ENCODE measurements around the gene C16orf74.

The C16orf74 gene

DNA sequence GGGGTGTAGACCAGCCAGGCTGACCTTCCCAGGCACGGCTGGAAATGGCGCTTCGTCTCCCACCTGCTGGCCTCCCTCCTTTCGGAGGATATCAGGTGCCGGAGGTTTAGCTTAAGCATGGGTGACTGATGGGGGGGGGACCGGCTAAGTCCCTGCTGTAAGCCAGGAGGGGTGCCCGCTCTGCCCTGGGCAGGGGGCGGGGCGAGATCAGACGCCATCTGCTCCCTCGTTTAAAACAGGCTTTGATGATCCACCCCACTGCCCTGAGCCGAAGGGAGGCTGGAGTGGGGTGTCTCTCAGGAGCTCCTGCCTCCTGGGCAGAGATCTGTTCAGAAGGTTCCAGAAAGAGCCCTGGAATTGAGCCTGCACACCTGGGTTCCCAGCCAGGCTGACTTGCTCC, 26.0 kb downstream of the C16orf74 start:
- Histone ChIP-seq H2AK5ac (ENCODE audit: low read depth, low read length) (no peak overlapping the region), H3K18ac (ENCODE audit: low read length) (no peak overlapping the region), H2BK120ac (ENCODE audit: low read depth, low read length) (peak overlapping the region; percentile 29), H3K79me1 (ENCODE audit: low read depth, low read length) (no peaks in the 10 kb centered on the region), H2BK5ac (ENCODE audit: low read length) (no peak overlapping the region), H2AFZ (ENCODE audit: low read length) (no peak overlapping the region), H4K8ac (ENCODE audit: low read depth, low read length) (no peak overlapping the region), H3K14ac (ENCODE audit: low read length) (no peak overlapping the region), H3K9ac (ENCODE audit: low read depth, low read length, poor library complexity) (no peak overlapping the region), H3K9me3 (replicated peaks in 1 of 2; ENCODE audit: control insufficient read depth in 2 of 2, insufficient read depth in 1 of 2, low read depth in 1 of 2, low read length in 2 of 2) (no peaks in the 10 kb centered on the region), H3K23ac (ENCODE audit: low read depth, low read length, poor library complexity) (no peak overlapping the region), H3K4me1 (ENCODE audit: control insufficient read depth in 2 of 2, insufficient read depth in 1 of 2, low read depth in 1 of 2, low read length in 2 of 2) (peaks cover 12 to 14% of the 10 kb centered on the region in 2 donors), H2BK15ac (ENCODE audit: low read length) (no peak overlapping the region), H3K27ac (replicated peaks; ENCODE audit: low read length) (no peak overlapping the region), H3K4me2 (ENCODE audit: insufficient read depth, low read length, poor library complexity, severe bottlenecking) (no peak overlapping the region), H4K91ac (ENCODE audit: low read depth, low read length, poor library complexity) (no peak overlapping the region), H3K27me3 (ENCODE audit: control insufficient read depth in 3 of 3, insufficient read depth in 3 of 3, low read depth in 1 of 3, low read length in 3 of 3) (no peaks in the 10 kb centered on the region), H3K36me3 (replicated peaks in 1 of 2; ENCODE audit: control insufficient read depth in 2 of 2, insufficient read depth in 2 of 2, low read length in 2 of 2) (no peaks in the 10 kb centered on the region), H3K4me3 (ENCODE audit: low read length in 2 of 2) (no peak overlapping the region), H3K4ac (ENCODE audit: low read length) (no peak overlapping the region), H2BK12ac (ENCODE audit: low read length) (no peak overlapping the region)
- no CpG with 5 or more reads among the region's 12 CpGs for WGBS, 2 donors (ENCODE audit: extremely low coverage in 2 of 2, insufficient read length in 2 of 2, insufficient replicate concordance in 1 of 2)
- DNase-seq (ENCODE audit: low spot score): no peak

DNA sequence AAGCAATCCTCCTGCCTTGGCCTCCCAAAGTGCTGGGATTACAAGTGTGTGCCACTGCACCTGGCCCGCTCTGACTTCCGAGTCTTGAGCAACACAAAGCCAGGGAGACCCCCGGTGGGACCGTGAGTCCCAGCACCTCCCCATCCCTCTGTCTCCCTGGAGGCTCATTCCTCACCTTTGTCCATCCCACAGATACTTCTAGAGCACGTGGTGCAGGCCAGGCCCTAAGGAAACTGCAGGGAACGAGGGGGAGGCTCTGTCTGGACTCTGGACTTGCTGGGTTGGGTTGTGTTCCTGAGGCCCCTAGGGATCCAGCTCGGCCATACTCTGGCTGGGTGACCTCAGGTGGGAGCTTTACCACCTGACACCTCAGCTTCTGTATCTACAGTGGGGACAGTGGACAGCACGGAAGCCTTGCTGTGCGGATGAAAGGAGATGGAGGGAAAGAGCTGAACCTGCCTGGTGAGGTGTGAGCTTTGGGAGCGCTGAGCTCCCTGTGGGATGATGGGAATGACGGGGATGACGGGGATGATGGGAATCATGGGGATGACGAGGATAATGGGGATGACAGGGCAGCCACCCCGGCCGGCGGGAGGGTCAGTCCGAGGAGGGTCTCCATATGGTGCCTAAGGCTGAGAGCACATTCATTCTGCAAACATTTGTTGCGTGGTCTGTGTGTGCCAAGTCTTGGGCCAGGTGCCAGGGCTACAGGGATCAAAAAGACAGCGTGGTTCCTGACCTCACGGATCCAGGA, 26.6 kb downstream of the C16orf74 start:
- DNase-seq (ENCODE audit: low spot score): no peak
- Histone ChIP-seq H3K4me3 (ENCODE audit: low read length in 2 of 2) (no peak overlapping the region), H3K4ac (ENCODE audit: low read length) (no peak overlapping the region), H3K4me2 (ENCODE audit: insufficient read depth, low read length, poor library complexity, severe bottlenecking) (no peak overlapping the region), H2AFZ (ENCODE audit: low read length) (no peak overlapping the region), H3K27me3 (ENCODE audit: control insufficient read depth in 3 of 3, insufficient read depth in 3 of 3, low read depth in 1 of 3, low read length in 3 of 3) (no peaks in the 10 kb centered on the region), H3K4me1 (ENCODE audit: control insufficient read depth in 2 of 2, insufficient read depth in 1 of 2, low read depth in 1 of 2, low read length in 2 of 2) (peaks cover 12 to 14% of the 10 kb centered on the region in 2 donors), H3K9me3 (replicated peaks in 1 of 2; ENCODE audit: control insufficient read depth in 2 of 2, insufficient read depth in 1 of 2, low read depth in 1 of 2, low read length in 2 of 2) (no peaks in the 10 kb centered on the region), H2AK5ac (ENCODE audit: low read depth, low read length) (peak overlapping the region; percentile 16), H3K27ac (replicated peaks; ENCODE audit: low read length) (no peak overlapping the region), H4K8ac (ENCODE audit: low read depth, low read length) (no peak overlapping the region), H3K14ac (ENCODE audit: low read length) (no peak overlapping the region), H3K23ac (ENCODE audit: low read depth, low read length, poor library complexity) (no peak overlapping the region), H2BK120ac (ENCODE audit: low read depth, low read length) (no peak overlapping the region), H2BK15ac (ENCODE audit: low read length) (no peak overlapping the region), H3K18ac (ENCODE audit: low read length) (no peak overlapping the region), H4K91ac (ENCODE audit: low read depth, low read length, poor library complexity) (no peak overlapping the region), H2BK12ac (ENCODE audit: low read length) (no peak overlapping the region), H2BK5ac (ENCODE audit: low read length) (peak overlapping the region; percentile 10), H3K79me1 (ENCODE audit: low read depth, low read length) (no peaks in the 10 kb centered on the region), H3K9ac (ENCODE audit: low read depth, low read length, poor library complexity) (no peak overlapping the region), H3K36me3 (replicated peaks in 1 of 2; ENCODE audit: control insufficient read depth in 2 of 2, insufficient read depth in 2 of 2, low read length in 2 of 2) (no peaks in the 10 kb centered on the region)
- no CpG with 5 or more reads among the region's 20 CpGs for WGBS, 2 donors (ENCODE audit: extremely low coverage in 2 of 2, insufficient read length in 2 of 2, insufficient replicate concordance in 1 of 2)

DNA sequence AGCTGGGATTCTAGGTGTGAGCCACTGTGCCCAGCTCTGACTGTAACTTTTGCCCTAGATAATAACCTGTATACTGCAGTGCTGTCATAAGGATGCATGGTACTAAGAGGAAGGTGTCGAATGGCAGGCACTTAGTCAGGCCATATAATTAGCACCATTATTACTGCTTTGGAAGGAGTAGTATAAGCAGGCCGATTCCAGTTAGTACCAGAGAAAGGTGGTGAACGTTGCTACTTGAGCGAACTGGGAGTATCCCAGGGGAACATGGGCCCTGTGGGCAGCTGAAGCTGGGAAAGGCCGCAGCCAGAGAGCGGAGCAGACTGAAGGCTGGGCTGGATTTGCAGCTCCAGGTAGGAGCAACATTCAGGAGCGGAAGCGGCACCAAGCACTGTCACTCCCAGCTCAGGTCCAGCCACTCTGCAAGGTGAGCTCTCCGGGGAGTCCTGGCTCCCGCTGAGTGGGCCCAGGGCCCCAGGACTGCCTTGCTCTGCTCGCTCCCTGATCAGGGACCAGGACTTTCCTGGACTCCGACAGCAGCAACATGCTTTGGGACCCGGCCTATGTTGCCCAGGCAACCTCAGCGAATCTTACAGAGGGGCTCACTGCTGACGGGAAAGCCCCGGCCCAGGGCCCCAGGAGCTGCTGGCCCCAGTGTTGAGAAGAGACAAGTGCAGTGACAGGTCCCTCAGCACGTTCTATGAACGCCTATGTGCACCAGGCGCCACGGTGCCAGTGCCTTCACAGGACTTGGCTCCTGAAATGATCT, 28.6 kb downstream of the C16orf74 start:
- Histone ChIP-seq H2BK15ac (ENCODE audit: low read length) (peak overlapping the region; percentile 6), H2BK5ac (ENCODE audit: low read length) (no peak overlapping the region), H3K18ac (ENCODE audit: low read length) (peak overlapping the region; percentile 81), H3K4me1 (ENCODE audit: control insufficient read depth in 2 of 2, insufficient read depth in 1 of 2, low read depth in 1 of 2, low read length in 2 of 2) (peaks cover 10 to 19% of the 10 kb centered on the region in 2 donors), H4K8ac (ENCODE audit: low read depth, low read length) (no peak overlapping the region), H3K9me3 (replicated peaks in 1 of 2; ENCODE audit: control insufficient read depth in 2 of 2, insufficient read depth in 1 of 2, low read depth in 1 of 2, low read length in 2 of 2) (no peaks in the 10 kb centered on the region), H2AK5ac (ENCODE audit: low read depth, low read length) (no peak overlapping the region), H3K27ac (replicated peaks; ENCODE audit: low read length) (no peak overlapping the region), H3K14ac (ENCODE audit: low read length) (no peak overlapping the region), H3K79me1 (ENCODE audit: low read depth, low read length) (no peaks in the 10 kb centered on the region), H2AFZ (ENCODE audit: low read length) (peak overlapping the region; percentile 58), H3K36me3 (replicated peaks in 1 of 2; ENCODE audit: control insufficient read depth in 2 of 2, insufficient read depth in 2 of 2, low read length in 2 of 2) (no peaks in the 10 kb centered on the region), H3K4ac (ENCODE audit: low read length) (no peak overlapping the region), H2BK12ac (ENCODE audit: low read length) (no peak overlapping the region), H4K91ac (ENCODE audit: low read depth, low read length, poor library complexity) (no peak overlapping the region), H3K4me2 (ENCODE audit: insufficient read depth, low read length, poor library complexity, severe bottlenecking) (no peak overlapping the region), H3K9ac (ENCODE audit: low read depth, low read length, poor library complexity) (no peak overlapping the region), H2BK120ac (ENCODE audit: low read depth, low read length) (no peak overlapping the region), H3K4me3 (ENCODE audit: low read length in 2 of 2) (peak overlapping the region in 1 of 2 donors; percentile 13), H3K27me3 (ENCODE audit: control insufficient read depth in 3 of 3, insufficient read depth in 3 of 3, low read depth in 1 of 3, low read length in 3 of 3) (no peaks in the 10 kb centered on the region), H3K23ac (ENCODE audit: low read depth, low read length, poor library complexity) (no peak overlapping the region)
- no CpG with 5 or more reads among the region's 20 CpGs for WGBS, 2 donors (ENCODE audit: extremely low coverage in 2 of 2, insufficient read length in 2 of 2, insufficient replicate concordance in 1 of 2)
- DNase-seq (ENCODE audit: low spot score): no peak

DNA sequence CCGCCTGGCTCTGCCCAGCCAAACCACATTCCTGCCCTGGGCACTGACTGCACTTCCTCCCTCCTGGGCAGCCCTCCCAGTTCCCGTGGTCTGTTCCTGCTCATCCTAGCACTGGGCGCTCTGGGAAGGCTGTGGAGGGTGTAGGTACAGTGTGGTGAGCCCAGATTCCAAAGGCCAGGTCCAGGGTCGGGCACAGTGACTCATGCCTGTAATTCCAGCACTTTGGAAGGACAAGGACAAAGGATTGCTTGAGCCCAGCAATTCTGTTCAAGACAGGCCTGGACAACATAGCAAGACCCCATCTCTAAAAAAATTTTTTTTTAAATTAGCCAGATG, 30.6 kb downstream of the C16orf74 start:
- no CpG with 5 or more reads among the region's 4 CpGs for WGBS, 2 donors (ENCODE audit: extremely low coverage in 2 of 2, insufficient read length in 2 of 2, insufficient replicate concordance in 1 of 2)
- Histone ChIP-seq H3K27ac (replicated peaks; ENCODE audit: low read length) (no peak overlapping the region), H2BK5ac (ENCODE audit: low read length) (no peak overlapping the region), H2AFZ (ENCODE audit: low read length) (no peak overlapping the region), H3K23ac (ENCODE audit: low read depth, low read length, poor library complexity) (no peak overlapping the region), H2AK5ac (ENCODE audit: low read depth, low read length) (no peak overlapping the region), H3K9ac (ENCODE audit: low read depth, low read length, poor library complexity) (no peak overlapping the region), H3K79me1 (ENCODE audit: low read depth, low read length) (no peaks in the 10 kb centered on the region), H3K9me3 (replicated peaks in 1 of 2; ENCODE audit: control insufficient read depth in 2 of 2, insufficient read depth in 1 of 2, low read depth in 1 of 2, low read length in 2 of 2) (no peaks in the 10 kb centered on the region), H4K8ac (ENCODE audit: low read depth, low read length) (no peak overlapping the region), H3K4ac (ENCODE audit: low read length) (no peak overlapping the region), H2BK15ac (ENCODE audit: low read length) (no peak overlapping the region), H3K4me3 (ENCODE audit: low read length in 2 of 2) (no peak overlapping the region), H3K27me3 (ENCODE audit: control insufficient read depth in 3 of 3, insufficient read depth in 3 of 3, low read depth in 1 of 3, low read length in 3 of 3) (peaks cover 0 to 1% (median 0%) of the 10 kb centered on the region in 3 experiments), H3K18ac (ENCODE audit: low read length) (no peak overlapping the region), H3K14ac (ENCODE audit: low read length) (no peak overlapping the region), H2BK120ac (ENCODE audit: low read depth, low read length) (no peak overlapping the region), H4K91ac (ENCODE audit: low read depth, low read length, poor library complexity) (no peak overlapping the region), H3K36me3 (replicated peaks in 1 of 2; ENCODE audit: control insufficient read depth in 2 of 2, insufficient read depth in 2 of 2, low read length in 2 of 2) (no peaks in the 10 kb centered on the region), H3K4me1 (ENCODE audit: control insufficient read depth in 2 of 2, insufficient read depth in 1 of 2, low read depth in 1 of 2, low read length in 2 of 2) (peaks cover 20 to 39% of the 10 kb centered on the region in 2 donors), H3K4me2 (ENCODE audit: insufficient read depth, low read length, poor library complexity, severe bottlenecking) (no peak overlapping the region), H2BK12ac (ENCODE audit: low read length) (no peak overlapping the region)
- DNase-seq (ENCODE audit: low spot score): no peak
